HS-5 (cell line): ENCODE data around the gene KRT71.
"Not testable (repeated sequence)": the region's sequence is repeated elsewhere in the genome, so short reads cannot be mapped to it uniquely, and the experiment has no call there.

Experiments
- DNase-seq: peaks from one replicate; pipeline ENCODE4 v3.0.0-alpha.2; 2012; ENCODE audit warnings: low read depth

Gene KRT71

DNA sequence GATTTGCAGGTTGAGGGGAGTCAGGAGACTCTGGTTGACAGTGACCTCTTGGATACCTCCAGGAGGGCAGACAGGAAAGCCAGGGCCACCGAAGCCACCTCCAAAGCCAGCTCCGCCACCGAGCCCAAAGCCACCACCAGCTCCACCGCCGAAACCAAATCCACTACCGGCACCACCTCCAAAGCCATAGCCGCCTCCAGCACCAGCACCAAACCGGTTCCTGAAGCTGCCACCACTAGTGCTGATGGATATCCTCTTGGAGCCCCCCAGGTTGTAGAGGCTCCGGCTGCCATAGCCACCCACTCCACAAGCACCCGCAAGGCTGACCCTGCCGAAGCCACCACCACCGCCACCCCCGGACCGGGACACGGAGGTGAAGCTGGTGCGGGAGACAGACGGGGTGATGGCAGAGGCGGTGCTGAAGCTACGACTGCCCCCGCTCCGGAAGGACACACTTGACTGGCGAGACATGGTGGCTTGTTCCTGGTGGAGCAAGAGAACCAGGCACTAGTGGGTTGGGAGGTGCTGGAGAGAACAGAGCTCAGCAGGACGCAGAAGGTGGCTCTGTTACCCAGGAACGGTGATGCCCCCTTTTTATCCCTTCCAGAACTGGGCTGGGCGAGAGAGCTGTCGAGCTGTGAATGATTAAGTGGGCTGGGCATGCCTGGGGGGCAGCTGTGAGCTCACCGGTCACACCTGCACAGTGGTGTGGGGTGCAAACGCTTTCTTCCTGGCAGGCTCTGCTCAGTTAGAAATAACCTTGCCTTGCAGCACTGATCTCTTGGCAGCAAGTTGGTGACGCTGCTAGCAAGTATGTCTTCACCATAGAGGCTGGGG is 32.9 kb downstream of the KRT71 start, which contains the start of gene KRT5:
Gene KRT5, minus strand, starts transcription at position 569 of the 837 bp plus-strand sequence. Its CDS starts 98 bp downstream, at position 471.
- no peak for DNase-seq

DNA sequence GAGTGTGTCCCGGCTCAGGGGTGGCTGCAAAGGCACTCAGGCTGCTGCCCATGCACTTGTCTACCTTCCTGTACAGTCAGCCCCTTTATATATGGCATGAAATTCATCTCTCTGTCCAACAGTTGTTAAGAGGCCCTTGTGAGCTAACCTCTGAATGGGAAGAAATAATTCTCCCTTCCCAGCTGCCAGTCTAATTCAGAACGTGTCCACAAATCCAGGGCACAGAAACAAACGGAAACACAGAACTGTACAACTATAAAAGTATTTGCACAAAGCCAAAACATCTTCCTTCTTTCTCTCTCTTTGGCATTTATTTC is 33.6 kb downstream of the KRT71 start:
- no peak for DNase-seq

DNA sequence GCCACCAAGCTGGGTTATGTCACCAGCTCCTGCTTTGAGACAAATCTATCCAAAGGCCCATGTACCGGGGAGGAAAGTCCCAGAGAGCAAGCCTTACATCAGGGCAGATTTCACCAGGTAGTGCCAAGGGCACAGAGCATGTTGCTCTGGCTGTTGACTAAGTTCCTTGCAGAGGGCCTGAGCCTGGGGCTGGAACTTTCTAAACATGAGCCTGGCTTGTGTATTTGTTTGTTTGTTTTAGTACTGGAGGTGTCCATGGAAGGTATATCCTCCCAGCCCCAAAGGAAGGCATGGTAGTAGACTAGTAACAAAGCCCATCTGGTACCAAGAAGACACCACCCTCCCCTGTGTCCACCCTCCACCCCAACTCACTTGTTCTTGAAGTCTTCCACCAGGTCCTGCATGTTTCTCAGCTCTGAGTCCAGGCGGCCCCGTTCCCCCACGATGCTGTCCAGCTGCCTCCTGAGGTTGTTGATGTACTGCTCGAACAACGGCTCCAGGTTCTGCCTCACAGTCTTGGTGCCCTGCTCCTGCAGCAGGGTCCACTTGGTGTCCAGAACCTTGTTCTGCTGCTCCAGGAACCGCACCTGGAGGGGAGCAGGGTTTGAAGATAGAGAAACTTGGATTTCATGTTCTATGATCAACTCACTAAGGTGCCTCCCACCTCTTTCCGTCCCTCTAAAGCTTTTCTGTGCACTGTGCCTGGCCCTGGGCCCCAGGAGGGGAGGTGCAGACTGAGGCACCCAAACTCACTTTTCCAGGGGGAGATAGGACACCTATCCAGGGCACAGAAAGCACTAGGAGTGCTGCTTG is 34.2 kb downstream of the KRT71 start:
- no peak for DNase-seq

DNA sequence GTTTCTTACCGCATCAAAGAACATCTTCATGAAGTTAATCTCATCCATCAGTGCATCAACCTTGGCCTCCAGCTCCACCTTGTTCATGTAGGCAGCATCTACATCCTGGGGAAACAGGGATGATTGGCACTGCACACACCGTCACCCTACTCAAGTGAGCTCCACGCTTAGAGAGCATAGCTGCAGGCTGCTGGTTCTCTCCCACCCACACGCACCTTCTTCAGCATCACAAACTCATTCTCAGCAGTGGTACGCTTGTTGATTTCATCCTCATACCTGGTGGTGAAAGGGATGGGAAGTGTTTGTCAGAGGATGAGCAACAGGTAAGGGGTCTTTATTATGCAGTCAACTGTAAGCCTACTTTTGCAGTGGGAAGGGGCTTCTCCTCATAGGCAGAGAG is 35.1 kb downstream of the KRT71 start:
- DNase-seq = no peak

DNA sequence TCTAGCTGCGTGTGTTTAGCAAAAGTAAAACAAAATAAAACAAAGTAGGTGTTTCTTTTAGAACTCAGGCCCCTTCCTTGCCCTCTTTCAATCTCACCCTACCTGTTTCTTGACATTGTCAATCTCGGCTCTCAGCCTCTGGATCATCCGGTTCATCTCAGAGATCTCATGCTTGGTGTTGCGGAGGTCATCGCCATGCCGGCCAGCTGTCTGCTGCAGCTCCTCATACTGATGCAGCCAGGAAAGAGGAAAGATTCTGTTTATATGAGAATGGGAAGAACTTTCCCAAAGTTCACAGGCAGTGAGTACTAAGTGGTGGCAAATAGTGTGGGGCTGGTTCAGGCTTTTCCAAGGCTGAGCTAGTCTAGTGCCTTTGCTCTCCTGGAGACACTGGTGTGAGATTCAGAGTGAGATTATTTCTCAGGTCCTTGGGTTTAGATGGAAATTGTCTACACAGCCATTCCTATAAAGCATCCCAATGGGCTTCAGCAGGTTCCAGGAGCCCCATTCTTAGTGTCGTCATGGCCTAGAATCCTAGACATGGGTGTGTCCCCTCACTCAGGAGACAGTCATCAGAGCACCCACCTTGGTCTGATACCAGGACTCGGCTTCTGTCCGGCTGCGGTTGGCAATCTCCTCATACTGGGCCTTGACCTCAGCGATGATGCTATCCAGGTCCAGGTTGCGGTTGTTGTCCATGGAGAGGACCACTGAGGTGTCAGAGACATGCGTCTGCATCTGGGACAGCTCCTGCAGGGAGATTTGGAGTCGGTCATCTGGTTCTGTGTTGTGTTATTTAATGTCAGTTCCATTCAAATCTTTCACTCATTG is 35.7 kb downstream of the KRT71 start:
- no peak for DNase-seq

DNA sequence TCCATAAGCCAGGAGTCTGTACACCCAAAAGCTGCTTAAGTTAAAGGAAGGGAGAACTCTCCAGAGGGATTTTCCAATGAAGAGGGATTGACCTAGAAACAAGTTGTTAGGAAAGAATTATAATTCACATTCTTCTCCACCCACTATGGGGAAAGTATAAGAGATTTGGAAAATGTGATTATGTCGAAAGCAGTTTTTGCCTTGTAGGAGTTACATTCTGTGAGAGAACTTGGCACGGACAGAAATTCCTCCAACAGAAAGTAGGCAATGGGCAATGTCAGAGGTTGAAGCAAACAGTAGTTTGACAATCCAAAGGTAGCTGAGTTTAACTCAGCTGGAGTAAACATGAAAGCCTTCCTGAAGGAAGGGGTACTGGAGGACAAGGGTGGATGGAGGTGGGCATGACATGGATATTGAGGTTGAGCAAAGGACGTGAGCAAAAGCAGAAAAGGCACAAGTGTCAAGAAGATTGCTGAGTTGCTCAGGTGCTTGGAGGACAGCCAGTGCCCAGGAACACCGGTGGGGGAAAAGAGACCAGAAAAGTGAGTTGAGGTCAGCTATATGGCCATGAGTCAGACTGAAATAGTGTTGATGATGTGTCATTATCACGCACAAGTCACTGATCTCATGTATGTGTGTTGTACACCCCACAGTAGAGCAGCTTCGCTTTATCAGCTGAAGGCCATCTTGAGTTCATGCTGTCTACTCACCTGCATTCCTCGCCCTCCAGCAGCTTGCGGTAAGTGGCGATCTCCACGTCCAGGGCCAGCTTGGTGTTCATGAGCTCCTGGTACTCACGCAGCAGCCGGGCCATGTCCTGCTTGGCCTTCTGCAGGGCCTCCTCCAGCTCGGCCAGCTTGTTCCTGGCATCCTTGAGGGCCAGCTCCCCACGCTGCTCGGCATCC is 36.8 kb downstream of the KRT71 start:
- no peak for DNase-seq

DNA sequence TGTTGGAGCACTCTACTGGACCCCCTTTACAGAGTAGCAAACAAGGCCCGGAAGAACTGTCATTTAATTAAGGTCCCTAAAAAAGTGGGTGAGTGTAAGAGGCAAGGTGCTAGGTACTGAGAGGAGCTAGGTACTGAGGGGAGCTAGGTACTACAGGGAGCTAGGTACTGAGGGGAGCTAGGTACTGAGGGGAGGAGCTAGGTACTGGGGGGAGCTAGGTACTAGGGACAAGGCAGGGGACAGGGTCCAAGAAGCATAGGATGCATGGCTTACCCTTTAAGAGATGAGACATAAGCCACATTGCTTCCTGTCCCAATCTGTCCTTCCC is 37.7 kb downstream of the KRT71 start:
- no peak for DNase-seq

DNA sequence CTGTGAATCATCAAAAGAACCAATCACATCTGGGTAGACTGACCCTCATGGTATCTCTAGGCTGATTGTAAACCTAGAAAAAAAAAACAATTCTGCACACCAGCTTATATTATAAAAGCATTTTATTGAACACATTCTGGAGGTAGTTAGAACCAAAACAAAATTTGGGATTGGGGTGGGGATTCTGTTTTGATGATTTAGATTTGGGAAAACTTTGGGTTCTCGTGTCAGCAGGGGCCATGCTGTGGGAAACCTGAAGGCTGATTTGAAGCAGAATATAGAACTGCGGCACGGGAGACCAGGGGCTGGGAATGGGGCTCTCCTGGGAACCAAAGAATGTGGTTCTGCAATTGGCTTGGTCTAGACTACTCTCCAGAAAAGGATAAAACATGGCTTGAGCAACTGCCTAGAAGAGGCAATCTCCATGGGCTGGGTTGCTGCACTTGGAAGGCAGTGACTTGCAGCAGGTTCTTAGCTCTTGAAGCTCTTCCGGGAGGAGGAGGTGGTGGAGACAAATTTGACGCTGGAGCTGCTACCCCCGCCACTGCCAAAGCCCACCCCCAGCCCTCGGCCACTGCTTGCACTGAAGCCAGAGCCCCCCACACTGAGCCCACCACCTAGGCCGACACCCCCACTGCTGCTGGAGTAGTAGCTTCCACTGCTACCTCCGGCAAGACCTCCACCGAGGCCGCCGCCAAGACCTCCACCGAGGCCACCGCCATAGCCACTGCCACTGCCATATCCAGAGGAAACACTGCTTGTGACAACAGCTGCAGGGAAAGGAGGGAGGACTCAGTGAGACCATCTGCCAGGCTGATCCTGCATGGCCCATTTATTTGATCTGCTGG is 38.2 kb downstream of the KRT71 start:
- DNase-seq = no peak

DNA sequence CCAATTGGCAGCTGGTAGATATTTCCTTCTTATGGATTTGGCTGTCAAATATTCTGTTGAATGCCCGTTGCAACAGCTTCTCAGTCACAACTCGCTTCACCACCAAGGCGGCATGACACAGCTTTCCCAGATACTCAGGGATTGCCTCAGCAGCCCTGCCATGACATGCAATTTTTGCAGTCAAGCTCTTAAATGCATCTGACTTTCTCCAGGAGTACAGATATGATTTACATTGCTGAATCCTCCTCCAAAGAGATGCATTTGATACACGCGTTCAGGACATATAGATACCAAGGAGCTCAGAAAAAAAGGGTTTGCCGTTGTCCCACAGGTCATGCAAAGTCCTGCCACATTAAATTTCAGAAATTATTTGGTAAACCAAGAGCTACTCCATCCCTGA is 39.2 kb downstream of the KRT71 start:
- DNase-seq = no peak

DNA sequence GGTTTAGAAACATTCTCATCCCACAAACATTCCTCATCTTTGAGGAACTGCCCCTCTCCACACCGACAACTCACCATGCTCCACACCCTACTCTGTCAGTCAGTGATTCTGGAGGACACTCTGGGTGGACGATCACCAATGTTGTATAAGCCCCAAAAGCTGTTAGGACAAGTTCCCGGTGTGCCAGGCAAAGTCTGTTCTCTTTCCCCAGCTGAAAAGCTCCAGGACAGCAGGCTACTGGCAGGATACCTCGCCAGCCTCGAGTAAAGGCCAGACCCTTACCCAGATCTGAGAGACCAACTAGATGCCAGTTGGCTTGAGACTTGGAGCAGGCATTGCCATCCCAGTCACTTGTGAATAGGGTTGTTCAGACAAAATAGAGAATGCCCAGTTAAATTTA is 44.7 kb downstream of the KRT71 start:
- DNase-seq = no peak

DNA sequence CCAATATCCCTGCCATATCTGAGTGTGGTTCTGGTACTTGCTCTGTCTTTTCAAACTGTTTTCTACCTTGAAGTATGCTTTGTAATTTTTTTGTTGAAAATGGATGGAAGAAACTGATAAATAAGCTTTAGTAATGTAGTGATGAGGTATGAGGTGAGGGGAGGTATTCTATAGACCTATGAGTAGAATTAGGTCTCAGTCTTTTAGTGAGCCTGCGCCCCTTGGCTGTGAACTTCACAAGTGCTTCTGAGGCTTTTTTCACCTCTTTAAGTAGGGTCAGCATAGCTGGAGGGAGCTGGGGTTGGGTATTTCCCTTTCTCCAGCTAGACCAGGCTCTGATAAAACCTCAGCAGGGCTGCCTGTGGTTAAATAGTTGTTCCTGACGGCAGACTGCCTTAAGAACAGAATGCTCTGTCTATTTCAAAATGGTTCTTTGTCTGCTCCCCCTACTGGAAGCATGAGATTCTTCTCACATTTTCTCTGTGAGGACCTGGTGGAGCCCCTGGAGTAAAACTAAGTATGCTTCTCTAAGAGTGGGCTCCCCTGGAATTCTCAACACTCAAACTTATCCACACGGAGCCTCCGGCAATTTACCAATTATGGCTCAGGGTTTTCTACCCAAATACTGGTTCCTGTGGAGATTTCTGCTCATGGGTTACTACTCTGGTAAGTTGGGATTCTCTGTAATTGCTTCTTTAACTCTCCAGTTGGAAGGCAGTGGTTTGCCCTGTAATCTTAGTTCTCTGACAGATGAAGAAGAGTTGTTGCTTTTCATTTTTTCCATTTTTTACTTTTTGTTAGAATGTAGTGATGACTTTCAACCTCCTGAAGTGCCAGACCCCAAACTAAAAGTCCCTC is 45.9 kb downstream of the KRT71 start:
- no peak for DNase-seq

DNA sequence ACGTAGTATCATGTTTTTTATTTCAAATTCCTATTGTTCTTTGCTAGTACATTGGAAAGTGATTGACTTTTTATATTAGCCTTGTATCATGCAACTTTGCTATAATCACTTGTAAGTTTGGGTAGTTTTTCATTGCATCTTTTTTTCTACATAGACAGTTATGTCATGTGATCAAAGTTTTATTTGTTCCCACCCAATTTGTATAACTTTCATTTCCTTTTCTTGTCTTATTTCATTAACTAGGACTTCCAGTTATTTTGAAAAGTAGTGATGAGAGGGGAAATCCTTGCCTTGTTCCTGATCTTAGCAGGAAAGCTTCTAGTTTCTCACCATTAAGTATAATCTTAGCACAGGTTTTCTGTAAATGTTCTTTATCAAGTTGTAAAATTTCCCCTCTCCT is 50.1 kb downstream of the KRT71 start:
- no peak for DNase-seq

DNA sequence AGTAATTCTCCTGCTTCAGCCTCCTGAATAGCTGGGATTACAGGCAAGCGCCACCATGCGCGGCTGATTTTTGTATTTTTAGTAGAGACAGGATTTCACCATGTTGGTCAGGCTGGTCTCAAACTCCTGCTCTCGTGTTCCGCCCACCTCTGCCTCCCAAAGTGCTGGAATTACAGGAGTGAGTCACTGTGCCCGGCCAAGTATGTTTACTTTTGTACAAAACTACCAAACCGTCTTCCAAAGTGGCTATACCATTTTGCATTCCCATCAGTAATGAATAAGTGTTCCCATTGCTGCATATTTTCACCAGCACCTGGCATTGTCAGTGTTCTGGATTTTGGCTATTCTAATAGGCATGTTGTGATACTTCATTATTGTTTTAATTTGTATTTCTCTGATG is 51.5 kb downstream of the KRT71 start:
- no peak for DNase-seq

DNA sequence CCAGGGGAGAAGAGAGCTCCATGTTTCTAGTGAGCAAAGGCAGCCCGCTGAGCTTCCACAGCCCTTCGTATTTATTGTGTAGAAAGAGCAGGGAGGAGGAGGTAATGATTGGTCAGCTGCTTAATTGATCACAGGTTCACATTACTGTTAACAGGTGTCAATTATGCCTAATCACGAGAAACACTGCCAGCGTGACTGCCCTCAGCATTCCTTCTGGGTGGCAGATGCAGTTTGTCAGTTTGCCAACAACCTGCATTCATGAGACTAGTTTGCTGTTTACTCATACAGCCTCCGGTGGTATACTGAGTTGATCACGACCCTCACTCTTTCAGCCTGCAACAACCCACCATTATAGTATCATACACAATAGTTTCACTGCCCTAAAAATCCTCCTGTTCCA is 52.4 kb downstream of the KRT71 start:
- not testable (repeated sequence) for DNase-seq

DNA sequence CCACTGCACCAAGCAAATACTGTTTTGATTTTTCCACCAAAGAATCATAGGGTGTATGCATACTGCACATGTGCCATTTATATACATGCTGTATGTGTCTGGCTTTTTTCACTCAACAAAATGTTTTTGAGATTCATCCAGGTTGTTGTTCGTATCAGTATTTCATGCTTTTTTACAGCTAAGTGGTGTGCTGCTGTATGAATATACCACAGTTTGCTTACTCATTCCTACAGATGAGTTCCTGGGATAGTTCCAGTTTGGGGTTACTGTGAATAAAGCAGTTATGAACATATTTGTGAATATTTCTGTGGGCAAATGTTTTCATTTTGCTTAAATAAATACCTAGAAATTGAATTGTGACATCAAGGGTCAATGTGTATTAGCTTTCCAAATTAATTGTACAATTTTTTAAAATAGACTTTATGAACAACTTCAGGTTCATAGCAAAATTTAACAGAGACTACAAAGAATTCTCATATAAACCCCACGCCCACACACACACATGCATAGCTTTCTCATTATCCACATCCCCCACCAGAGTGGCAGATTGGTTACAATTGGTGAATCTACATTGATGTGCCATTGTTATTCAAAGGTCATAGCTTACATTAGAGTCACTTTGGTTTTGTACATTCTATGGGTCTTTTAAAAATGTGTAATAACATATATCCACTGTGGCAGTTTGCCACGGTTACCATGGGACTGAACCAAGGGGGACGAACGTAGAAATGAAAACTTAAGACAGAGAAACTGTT is 53.0 kb downstream of the KRT71 start:
- no peak for DNase-seq

DNA sequence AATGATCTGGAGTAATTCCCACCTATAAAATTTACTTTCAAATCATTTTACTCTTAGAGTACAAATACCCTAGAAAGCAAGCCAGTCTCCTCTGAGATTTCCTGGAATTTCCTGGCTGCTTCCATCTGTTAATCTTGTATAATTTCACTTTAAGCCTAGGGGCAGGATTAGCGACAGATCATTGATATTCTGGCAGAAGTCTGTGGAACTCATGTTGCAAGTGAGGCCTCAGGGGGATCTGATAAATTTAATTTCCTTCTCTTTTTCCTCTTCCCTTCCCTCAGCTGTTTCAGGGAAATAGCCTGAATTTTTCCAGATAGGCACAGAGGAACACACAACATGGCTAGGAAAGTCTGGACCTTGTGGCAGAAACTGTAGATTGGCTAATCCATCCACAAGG is 54.0 kb downstream of the KRT71 start:
- no peak for DNase-seq

DNA sequence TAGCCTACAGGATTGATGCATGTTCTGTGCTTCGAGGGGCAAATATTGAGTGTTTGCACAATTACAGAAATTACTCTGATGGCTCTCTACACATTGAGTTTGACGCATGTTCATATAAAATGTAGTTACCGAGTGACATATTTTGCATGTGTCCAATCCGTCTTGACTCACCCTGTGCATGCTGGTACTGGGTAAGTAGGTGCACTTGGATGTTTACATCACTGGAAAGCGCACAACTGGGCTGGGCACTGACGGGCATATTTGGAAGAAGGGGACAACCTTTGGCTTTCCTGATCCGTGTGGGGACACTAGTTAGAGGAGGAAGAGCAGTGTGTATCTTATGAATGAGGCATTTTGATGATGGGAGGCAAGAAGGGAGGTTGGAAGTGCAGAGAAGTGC is 55.0 kb downstream of the KRT71 start:
- no peak for DNase-seq

DNA sequence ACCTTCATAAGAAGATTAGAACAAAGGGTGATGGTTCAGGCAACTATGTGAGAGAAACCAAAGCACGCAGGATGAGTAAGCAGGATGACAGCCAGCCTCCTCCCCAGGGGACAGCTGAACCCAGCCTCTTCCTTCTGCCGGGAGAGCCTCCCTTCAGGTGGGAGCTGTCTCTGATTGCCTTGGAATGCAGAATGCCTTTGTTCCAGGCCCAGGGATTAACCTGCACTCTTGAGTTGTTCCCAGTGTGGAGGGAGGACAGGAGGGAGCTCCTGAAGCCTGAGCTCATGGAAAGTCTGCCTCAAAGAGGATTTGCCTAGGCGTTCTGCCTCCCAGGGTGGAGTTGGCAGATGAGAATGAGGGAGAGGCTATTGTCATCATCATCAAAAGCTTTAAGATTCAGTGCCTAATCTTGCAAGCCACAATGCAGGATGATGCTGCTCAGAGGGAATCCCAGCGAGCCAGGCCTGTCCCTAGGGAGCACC is 56.3 kb downstream of the KRT71 start:
- peak; percentile 50 for DNase-seq

DNA sequence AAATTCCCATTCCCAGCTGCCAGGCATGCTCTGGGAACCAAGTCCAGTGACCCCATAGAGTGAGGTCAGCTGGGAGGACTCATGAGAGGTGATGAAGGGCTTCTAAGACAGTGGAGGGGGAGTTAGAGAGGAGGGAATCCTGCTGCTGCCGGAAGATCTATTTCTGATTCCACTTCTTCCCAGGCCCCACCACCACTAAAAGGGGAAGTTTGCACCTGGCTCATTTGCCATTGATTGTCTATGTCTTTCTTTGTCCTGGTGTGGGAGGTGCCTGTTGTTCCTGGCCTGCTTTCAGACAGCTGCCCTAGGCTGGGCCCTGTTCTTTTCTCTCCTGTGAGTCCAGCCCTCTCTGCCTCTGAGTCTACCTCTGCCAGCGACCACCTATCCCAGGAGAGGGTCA is 56.9 kb downstream of the KRT71 start:
- no peak for DNase-seq
